CD4-positive, alpha-beta T cell treated with Interleukin-2 at 100 ng/mL for 4 hours (primary cell): ENCODE results near the gene ZFP30.
"Not testable (repeated sequence)": the region's sequence is repeated elsewhere in the genome, so short reads cannot be mapped to it uniquely, and the experiment has no call there.

Experiments
- DNase-seq: peaks from one replicate; pipeline ENCODE4 v3.0.0-alpha.2; 2020; ENCODE audit warnings: low spot score

ZFP30 gene

GRCh38 chr19:37655301-37655688 lies at the start of gene ZFP30:
ZFP30 (minus strand) TSS chr19:37655465; CDS start chr19:37647822, 7,643 bp downstream.
- peak; percentile 63 for DNase-seq

DNA sequence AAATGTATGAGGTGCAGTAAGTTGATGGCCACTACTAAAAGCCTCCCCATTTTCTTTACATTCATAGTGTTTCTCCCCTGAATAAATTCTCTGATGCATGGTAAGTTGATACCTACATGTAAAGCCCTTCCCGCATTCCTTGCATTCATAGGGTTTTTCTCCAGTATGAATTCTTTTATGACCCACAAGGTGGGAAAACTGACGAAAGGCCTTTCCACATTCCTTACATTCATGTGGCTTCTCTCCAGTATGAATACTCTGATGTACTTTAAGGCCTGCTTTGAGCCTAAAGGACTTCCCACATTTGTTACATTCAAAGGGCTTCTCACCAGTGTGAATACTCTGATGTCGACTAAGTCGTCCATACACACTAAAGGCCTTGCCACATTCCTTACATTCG lies 43.8 kb upstream of the ZFP30 start:
- DNase-seq, result no peak

DNA sequence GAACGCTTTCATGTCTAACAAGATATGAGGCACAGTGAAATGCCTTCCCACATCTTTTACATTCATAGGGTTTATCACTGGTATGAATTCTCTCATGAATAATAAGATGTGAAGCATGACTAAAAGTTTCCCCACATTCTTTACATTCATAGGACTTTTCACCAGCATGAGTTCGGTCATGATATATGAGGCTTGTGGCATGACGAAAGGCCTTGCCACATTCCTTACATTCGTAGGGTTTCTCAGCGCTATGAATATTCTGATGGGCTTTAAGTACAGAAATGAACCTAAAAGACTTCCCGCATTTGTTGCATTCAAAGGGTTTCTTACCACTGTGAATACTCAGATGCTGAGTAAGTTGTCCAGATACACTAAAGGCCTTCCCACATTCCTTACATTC lies 43.0 kb upstream of the ZFP30 start:
- DNase-seq, result no peak

- DNase-seq, result no peak
These were observed 40.1 kb upstream of the ZFP30 start for GRCh38 chr19:37695144-37695899.

GRCh38 chr19:37692956-37693620 lies 37.8 kb upstream of the ZFP30 start:
- DNase-seq, result no peak

- DNase-seq, result peak; percentile 81
These were observed 36.7 kb upstream of the ZFP30 start for GRCh38 chr19:37691881-37692504.

- no peak for DNase-seq
These were observed 28.3 kb upstream of the ZFP30 start for GRCh38 chr19:37683520-37683919.

- DNase-seq, result no peak
These were observed 14.2 kb upstream of the ZFP30 start for GRCh38 chr19:37669450-37669914.

GRCh38 chr19:37657157-37657556 lies 1.9 kb upstream of the ZFP30 start:
- DNase-seq, result not testable (repeated sequence)

GRCh38 chr19:37655689-37656371 lies 565 bp upstream of the ZFP30 start:
- DNase-seq, result peak; percentile 79

- peak; percentile 16 for DNase-seq
These were observed 500 bp downstream of the ZFP30 start for GRCh38 chr19:37654629-37655300.

DNA sequence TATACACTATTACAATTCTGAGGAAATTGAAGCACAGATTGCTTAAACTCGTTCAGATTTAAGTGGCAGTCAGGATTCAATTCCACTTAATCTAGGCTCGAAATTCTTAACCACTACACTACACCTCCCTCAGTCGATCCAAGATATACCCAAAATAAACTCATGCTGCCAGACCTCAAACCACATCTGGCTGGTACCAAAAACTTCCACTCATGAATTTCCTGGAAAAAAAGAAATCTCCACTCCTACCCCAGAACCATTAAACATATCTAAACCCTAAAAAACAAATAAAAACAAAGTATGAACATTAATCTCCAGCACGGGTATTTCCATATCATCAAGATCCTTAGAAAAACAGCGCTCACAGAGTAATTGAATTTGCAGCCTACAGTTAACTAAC lies 1.1 kb downstream of the ZFP30 start:
- DNase-seq, result peak; percentile 7

DNA sequence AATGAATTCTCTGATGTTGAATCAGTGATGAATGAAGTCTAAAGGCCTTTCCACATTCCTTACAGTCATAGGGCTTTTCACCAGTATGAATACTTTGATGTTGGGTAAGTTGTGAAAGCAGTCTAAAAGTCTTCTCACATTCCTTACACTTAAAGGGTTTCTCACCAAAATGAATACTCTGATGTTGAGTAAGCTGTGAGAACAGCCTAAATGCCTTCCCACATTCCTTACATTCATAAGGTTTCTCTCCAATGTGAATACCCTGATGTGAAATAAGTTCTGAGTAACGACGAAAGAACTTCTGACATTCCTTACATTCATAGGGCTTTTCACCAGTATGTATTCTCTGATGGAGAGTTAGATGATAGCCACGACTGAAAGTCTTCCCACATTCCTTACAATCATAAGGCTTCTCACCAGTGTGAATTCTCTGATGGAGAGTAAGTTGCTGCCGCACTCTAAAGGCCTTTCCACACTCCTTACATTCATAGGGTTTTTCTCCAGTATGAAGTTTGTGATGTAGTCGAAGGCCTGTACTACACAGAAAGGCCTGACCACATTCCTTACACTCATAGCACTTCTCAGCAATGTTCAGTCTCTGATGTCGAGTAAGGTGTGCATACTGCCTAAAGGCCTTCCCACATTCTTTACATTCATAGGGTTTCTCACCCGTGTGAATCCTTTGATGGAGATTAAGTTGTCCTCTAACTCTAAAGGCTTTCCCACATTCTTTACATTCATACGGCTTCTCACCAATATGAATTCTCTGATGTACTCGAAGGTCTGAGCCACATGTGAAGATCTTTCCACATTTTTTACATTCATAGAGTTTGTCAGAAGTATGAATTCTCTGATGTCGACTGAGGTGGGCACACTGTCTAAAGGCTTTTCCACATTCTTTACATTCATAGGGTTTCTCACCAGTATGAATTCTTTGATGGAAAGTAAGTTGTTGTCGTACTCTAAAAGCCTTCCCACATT lies 19.9 kb downstream of the ZFP30 start:
- no peak for DNase-seq

DNA sequence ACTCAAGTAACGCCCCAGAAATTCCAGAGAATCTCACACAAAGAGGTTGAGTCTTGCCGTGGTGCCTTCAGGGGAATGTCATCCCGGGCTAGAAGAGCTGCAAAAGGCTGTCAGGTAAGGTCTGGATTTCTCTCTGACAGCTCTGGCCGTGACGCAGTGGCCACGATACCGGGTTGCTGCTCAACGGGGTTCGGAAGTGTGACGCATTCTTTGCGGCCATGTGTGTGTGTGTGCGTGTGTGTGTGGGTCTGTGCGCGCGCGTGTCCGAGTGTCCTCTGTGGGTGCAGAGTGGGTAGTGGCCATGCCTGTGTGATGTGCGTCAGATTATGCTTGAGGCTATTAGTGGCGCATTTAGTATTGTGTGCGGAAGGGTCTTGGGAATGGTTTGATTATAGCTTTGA lies 60.3 kb downstream of the ZFP30 start:
- DNase-seq, result peak; percentile 66

- peak; percentile 93 for DNase-seq
These were observed 60.8 kb downstream of the ZFP30 start, which contains the start of the genes ZNF540 and ZNF571 for GRCh38 chr19:37594304-37594981. ZNF540 (plus strand) TSS chr19:37594876; CDS start chr19:37598448, 3,572 bp downstream. ZNF571 (minus strand) TSS chr19:37594792; CDS start chr19:37586676, 8,116 bp downstream.

DNA sequence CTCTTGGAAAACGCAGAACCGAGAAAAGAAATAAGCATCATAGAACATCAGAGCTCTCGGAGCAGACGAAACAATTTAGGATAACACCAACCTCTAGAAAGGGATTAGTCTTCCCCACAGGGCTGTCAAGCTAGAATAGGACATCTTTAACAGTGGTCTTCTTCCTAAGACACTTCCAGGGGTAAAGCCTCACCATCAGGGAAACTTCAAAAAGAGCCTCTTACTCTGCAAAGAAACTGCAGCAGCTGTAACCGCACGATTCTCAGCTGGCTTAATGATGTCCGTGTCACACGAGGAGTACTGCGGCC lies 61.3 kb downstream of the ZFP30 start:
- no peak for DNase-seq

- no peak for DNase-seq
These were observed 71.9 kb downstream of the ZFP30 start for GRCh38 chr19:37583340-37583739.

DNA sequence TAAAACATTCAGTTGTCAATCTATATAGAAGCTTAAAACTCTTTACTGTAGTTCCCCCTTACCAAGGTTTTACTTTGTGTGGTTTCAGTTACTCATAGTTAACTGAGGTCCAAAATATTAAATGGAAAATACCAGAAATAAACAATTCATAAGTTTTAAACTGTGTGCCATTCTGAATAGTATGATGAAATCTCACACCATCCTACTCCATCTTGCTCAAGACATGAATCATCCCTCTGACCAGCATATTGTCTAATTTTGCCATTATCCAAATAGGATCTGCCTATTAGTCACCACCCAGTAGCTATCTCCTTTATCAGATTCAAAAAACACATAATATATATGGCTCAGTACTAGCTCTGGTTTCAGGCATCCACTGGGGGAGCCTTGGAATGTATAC lies 83.1 kb downstream of the ZFP30 start:
- DNase-seq, result no peak

- DNase-seq, result no peak
These were observed 89.9 kb downstream of the ZFP30 start for GRCh38 chr19:37565370-37565669.
